SIG-M5 treated with dmso at 0.1 percent for 504 hours (cell line): ENCODE measurements around the gene EIPR1.
"Not testable (repeated sequence)": the region's sequence is repeated elsewhere in the genome, so short reads cannot be mapped to it uniquely, and the experiment has no call there.

Experiments
- DNase-seq: peaks from one replicate; lab custom pipeline; 2025; ENCODE audit not compliant: unreplicated experiment; lab: John Stamatoyannopoulos, UW

The EIPR1 gene

GRCh38 chr2:3403587-3404334 lies 26.1 kb upstream of the EIPR1 start:
- DNase-seq, result peak; percentile 13

GRCh38 chr2:3399829-3400228 lies 22.2 kb upstream of the EIPR1 start:
- no peak for DNase-seq

- DNase-seq, result no peak
Observed at GRCh38 chr2:3399381-3399780, 21.8 kb upstream of the EIPR1 start.

GRCh38 chr2:3398857-3399256 lies 21.2 kb upstream of the EIPR1 start:
- no peak for DNase-seq

GRCh38 chr2:3396920-3397559 lies 19.4 kb upstream of the EIPR1 start:
- no peak for DNase-seq

GRCh38 chr2:3392216-3392615 lies 14.6 kb upstream of the EIPR1 start:
- DNase-seq, result no peak

GRCh38 chr2:3390041-3390440 lies 12.4 kb upstream of the EIPR1 start:
- DNase-seq, result no peak

GRCh38 chr2:3389193-3389592 lies 11.6 kb upstream of the EIPR1 start:
- no peak for DNase-seq

GRCh38 chr2:3388412-3388738 lies 10.8 kb upstream of the EIPR1 start:
- no peak for DNase-seq

GRCh38 chr2:3387644-3388411 lies 10.2 kb upstream of the EIPR1 start:
- DNase-seq, result no peak

- DNase-seq, result no peak
Observed at GRCh38 chr2:3387011-3387410, 9.4 kb upstream of the EIPR1 start.

- no peak for DNase-seq
Observed at GRCh38 chr2:3386448-3386958, 8.9 kb upstream of the EIPR1 start.

GRCh38 chr2:3379647-3380534 lies 2.3 kb upstream of the EIPR1 start, which contains the start of gene TRAPPC12:
TSS of gene TRAPPC12 (plus strand) at chr2:3379694. CDS start at chr2:3387624, 7,930 bp downstream.
- peak; percentile 91 for DNase-seq

GRCh38 chr2:3379339-3379646 lies 1.7 kb upstream of the EIPR1 start:
- DNase-seq, result no peak

- DNase-seq, result peak; percentile 60
Observed at GRCh38 chr2:3377279-3377611, 373 bp downstream of the EIPR1 start.

GRCh38 chr2:3376821-3377220 lies 797 bp downstream of the EIPR1 start:
- DNase-seq, result no peak

GRCh38 chr2:3369340-3370181 lies 8.1 kb downstream of the EIPR1 start:
- not testable (repeated sequence) for DNase-seq

- no peak for DNase-seq
Observed at GRCh38 chr2:3368261-3368722, 9.3 kb downstream of the EIPR1 start.

GRCh38 chr2:3365219-3365618 lies 12.4 kb downstream of the EIPR1 start:
- DNase-seq, result no peak
